ENCODE measurements around the gene TMEM9B.

TMEM9B gene

DNA sequence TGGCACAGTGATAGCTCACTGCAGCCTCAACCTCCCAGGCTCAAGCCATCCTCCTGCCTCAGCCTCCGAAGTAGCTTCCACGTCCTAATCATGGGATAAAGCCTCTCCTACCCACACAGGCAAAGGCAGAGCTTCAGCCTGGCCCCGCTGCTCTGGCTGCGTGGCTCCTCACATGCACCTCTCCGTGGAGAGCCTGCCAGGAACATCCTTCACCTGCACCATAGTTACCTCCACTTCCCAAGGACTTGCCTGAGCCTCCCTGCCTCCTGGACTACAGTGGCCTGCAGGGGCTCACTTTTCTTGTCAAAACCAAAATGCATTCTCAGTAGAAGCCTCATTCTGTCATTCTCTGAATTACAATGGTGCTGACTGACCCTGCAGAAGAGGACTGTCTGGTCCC, 38.0 kb downstream of the TMEM9B start:
- H3K4me2 ChIP-seq (ENCODE audit: low read depth, low read length, poor library complexity, severe bottlenecking) = no peak overlapping the region
- no peaks in the 10 kb centered on the region for H3K36me3 ChIP-seq (ENCODE audit: insufficient read depth, low read length)
- no peaks in the 10 kb centered on the region for H3K79me2 ChIP-seq (ENCODE audit: insufficient read depth, low read length)
- no peaks in the 10 kb centered on the region for H4K20me1 ChIP-seq (ENCODE audit: insufficient read depth, low read length, poor library complexity, severe bottlenecking)
- H3K4me3 ChIP-seq (ENCODE audit: low read length, poor library complexity, severe bottlenecking) = no peak overlapping the region
- H2AFZ ChIP-seq (ENCODE audit: low read length) = no peak overlapping the region
- TF ChIP-seq EZH2phosphoT487 (IDR thresholded peaks at IDR 0.05; ENCODE audit: borderline replicate concordance) = no peak
- TF ChIP-seq, protein P1, sequence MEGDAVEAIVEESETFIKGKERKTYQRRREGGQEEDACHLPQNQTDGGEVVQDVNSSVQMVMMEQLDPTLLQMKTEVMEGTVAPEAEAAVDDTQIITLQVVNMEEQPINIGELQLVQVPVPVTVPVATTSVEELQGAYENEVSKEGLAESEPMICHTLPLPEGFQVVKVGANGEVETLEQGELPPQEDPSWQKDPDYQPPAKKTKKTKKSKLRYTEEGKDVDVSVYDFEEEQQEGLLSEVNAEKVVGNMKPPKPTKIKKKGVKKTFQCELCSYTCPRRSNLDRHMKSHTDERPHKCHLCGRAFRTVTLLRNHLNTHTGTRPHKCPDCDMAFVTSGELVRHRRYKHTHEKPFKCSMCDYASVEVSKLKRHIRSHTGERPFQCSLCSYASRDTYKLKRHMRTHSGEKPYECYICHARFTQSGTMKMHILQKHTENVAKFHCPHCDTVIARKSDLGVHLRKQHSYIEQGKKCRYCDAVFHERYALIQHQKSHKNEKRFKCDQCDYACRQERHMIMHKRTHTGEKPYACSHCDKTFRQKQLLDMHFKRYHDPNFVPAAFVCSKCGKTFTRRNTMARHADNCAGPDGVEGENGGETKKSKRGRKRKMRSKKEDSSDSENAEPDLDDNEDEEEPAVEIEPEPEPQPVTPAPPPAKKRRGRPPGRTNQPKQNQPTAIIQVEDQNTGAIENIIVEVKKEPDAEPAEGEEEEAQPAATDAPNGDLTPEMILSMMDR (conservative IDR thresholded peaks at IDR 0.05; ENCODE audit: low read length) = no peak
- H3K4me1 ChIP-seq (ENCODE audit: insufficient read depth, low read length, poor library complexity, severe bottlenecking) = no peaks in the 10 kb centered on the region
- H3K27me3 ChIP-seq (ENCODE audit: insufficient read depth, low read length, poor library complexity, severe bottlenecking) = no peaks in the 10 kb centered on the region
- no peak overlapping the region for H3K9ac ChIP-seq (ENCODE audit: low read depth, low read length, poor library complexity, severe bottlenecking)
- no peaks in the 10 kb centered on the region for H3K9me2 ChIP-seq (replicated peaks; ENCODE audit: low read depth, low read length)
- H3F3A ChIP-seq (ENCODE audit: low read depth) = no peaks in the 10 kb centered on the region
- no peaks in the 10 kb centered on the region for H3K9me3 ChIP-seq (ENCODE audit: insufficient read depth, low read depth, low read length)

DNA sequence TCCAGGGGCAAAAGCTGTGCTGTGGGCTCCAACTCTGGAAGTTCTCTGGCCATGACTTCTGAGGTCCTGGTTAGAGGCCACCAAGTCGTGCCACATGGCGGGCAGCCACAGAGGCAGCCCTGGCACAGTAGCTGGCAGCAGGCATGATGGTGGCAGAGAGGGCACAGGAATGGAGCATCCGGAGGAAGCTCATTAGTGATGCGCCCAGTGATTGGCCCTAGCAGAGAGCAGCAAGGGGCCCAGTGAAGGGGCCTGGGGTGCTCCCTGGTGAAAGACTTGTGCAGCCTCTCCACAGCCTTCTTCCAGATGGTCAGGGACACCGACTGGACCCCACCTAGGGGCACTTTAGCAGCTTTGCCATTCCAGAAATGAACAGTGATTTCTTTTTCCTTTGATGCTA, 38.5 kb downstream of the TMEM9B start:
- H3K9ac ChIP-seq (ENCODE audit: low read depth, low read length, poor library complexity, severe bottlenecking) = no peak overlapping the region
- H3K9me2 ChIP-seq (replicated peaks; ENCODE audit: low read depth, low read length) = no peaks in the 10 kb centered on the region
- no peaks in the 10 kb centered on the region for H3K4me1 ChIP-seq (ENCODE audit: insufficient read depth, low read length, poor library complexity, severe bottlenecking)
- no peaks in the 10 kb centered on the region for H3K9me3 ChIP-seq (ENCODE audit: insufficient read depth, low read depth, low read length)
- H3F3A ChIP-seq (ENCODE audit: low read depth) = no peaks in the 10 kb centered on the region
- TF ChIP-seq EZH2phosphoT487 (IDR thresholded peaks at IDR 0.05; ENCODE audit: borderline replicate concordance) = no peak
- TF ChIP-seq, protein P1 (conservative IDR thresholded peaks at IDR 0.05; ENCODE audit: low read length) = no peak
- H3K4me2 ChIP-seq (ENCODE audit: low read depth, low read length, poor library complexity, severe bottlenecking) = no peak overlapping the region
- H2AFZ ChIP-seq (ENCODE audit: low read length) = no peak overlapping the region
- no peaks in the 10 kb centered on the region for H3K79me2 ChIP-seq (ENCODE audit: insufficient read depth, low read length)
- H3K36me3 ChIP-seq (ENCODE audit: insufficient read depth, low read length) = no peaks in the 10 kb centered on the region; the same call in 1 of the 2 replicates
- no peak overlapping the region for H3K4me3 ChIP-seq (ENCODE audit: low read length, poor library complexity, severe bottlenecking)
- H3K27me3 ChIP-seq (ENCODE audit: insufficient read depth, low read length, poor library complexity, severe bottlenecking) = no peaks in the 10 kb centered on the region
- H4K20me1 ChIP-seq (ENCODE audit: insufficient read depth, low read length, poor library complexity, severe bottlenecking) = no peaks in the 10 kb centered on the region

DNA sequence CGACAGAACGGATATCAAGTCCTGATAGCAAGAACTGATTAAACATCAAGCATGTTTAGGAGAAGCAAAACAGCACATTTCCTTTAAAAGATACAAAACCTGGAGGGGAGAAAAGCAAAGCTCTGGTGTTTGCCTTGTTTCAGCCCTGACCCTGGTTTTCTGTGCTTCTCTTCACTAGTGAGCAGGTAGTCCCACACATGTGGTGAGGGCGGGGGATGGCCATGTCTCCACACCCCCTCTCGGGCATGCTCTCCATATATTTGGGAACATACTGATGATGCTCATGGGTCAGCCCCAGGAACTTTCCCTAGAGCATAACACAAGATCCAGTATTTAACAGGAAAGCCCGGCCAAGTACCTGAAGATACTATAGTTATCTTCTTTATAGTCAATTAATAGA, 41.6 kb downstream of the TMEM9B start:
- no peak for TF ChIP-seq EZH2phosphoT487 (IDR thresholded peaks at IDR 0.05; ENCODE audit: borderline replicate concordance)
- TF ChIP-seq, protein P1 (conservative IDR thresholded peaks at IDR 0.05; ENCODE audit: low read length) = no peak
- Histone ChIP-seq H3K79me2 (ENCODE audit: insufficient read depth, low read length) (no peaks in the 10 kb centered on the region), H3K9ac (ENCODE audit: low read depth, low read length, poor library complexity, severe bottlenecking) (no peak overlapping the region), H4K20me1 (ENCODE audit: insufficient read depth, low read length, poor library complexity, severe bottlenecking) (no peaks in the 10 kb centered on the region), H3F3A (ENCODE audit: low read depth) (no peaks in the 10 kb centered on the region), H3K27me3 (ENCODE audit: insufficient read depth, low read length, poor library complexity, severe bottlenecking) (no peaks in the 10 kb centered on the region), H3K4me2 (ENCODE audit: low read depth, low read length, poor library complexity, severe bottlenecking) (no peak overlapping the region), H3K4me3 (ENCODE audit: low read length, poor library complexity, severe bottlenecking) (no peak overlapping the region), H2AFZ (ENCODE audit: low read length) (no peak overlapping the region), H3K36me3 (ENCODE audit: insufficient read depth, low read length) (peaks cover 4% of the 10 kb centered on the region; the same call in 1 of the 2 replicates), H3K9me3 (ENCODE audit: insufficient read depth, low read depth, low read length) (no peaks in the 10 kb centered on the region), H3K4me1 (ENCODE audit: insufficient read depth, low read length, poor library complexity, severe bottlenecking) (no peaks in the 10 kb centered on the region), H3K9me2 (replicated peaks; ENCODE audit: low read depth, low read length) (no peaks in the 10 kb centered on the region)
